K562 (cell line): ENCODE measurements around the gene TFB2M. TPM values are rescaled to one million over a fixed set of nuclear protein-coding genes. Genes with fewer than 3 reads are reported as not detected.

Experiments used
- ATAC-seq: fragments of 200-7000 bp; cut with Tn5 transposase; 3 replicates; pipeline ENCODE4 v1.9.1; 2020; ENCODE audit warnings: moderate library complexity
- BruUV-seq: library from RNA; stranded (reverse); fragments of 400-500 nt; replicated peaks from 2 replicates; lab custom pipeline; 2021; lab: Mats Ljungman, UMichigan
- CTCF ChIA-PET: fragments of 300-600 bp; formaldehyde crosslinking; extraction: SDS; loops from one replicate; lab custom pipeline; 2021; ENCODE audit warnings: low intra/inter-chr PET ratio; lab: Yijun Ruan, JAX
- POLR2A ChIA-PET: fragments of 300-600, 350-650 bp; sonication (Branson Sonifier 250); formaldehyde crosslinking; extraction: SDS; loops from one replicate; lab custom pipeline; 2021; ENCODE audit warnings: antibody characterized with exemption, inconsistent platforms; lab: Yijun Ruan, JAX
- DNase-seq, 4 experiments: peaks; one replicate each; pipeline versions ENCODE4 v3.0.0 to v3.0.0-alpha.2; 2011 to 2018; ENCODE audit warnings: low spot score in 3 of 4, mixed read lengths in 3 of 4; ENCODE audit errors: extremely low read depth in 1 of 4
- FAIRE-seq: peaks from 2 replicates; lab custom pipeline; 2011; peaks lifted over from hg19 to GRCh38; lab: Jason Lieb, UNC
- H2AFZ ChIP-seq: 2 replicates; pipeline ENCODE4 v1.6.0; 2011; ENCODE audit warnings: low read depth, low read length, control low read depth, inconsistent platforms
- H3K27ac ChIP-seq: fragments of 200-600 bp; 3 replicates; pipeline ENCODE4 v1.8.0; 2011; ENCODE audit warnings: low read depth, mild to moderate bottlenecking, control low read depth, inconsistent platforms, low read length, moderate library complexity, mixed read lengths; ENCODE audit errors: extremely low read depth
- H3K27me3 ChIP-seq, 2 experiments: fragments of 300-600 bp in 1 of 2; 2 replicates in 1 of 2; 3 replicates in 1 of 2; pipeline versions ENCODE4 v1.6.0 to v1.8.0; 2011; ENCODE audit warnings: inconsistent platforms in 2 of 2, low read length in 2 of 2, mild to moderate bottlenecking in 1 of 2, mixed read lengths in 1 of 2, moderate library complexity in 1 of 2; ENCODE audit not compliant: control insufficient read depth in 2 of 2, insufficient read depth in 2 of 2
- H3K36me3 ChIP-seq: fragments of 300-600 bp; 3 replicates; pipeline ENCODE4 v1.8.0; 2011; ENCODE audit warnings: mild to moderate bottlenecking, low read length, inconsistent platforms; ENCODE audit not compliant: control insufficient read depth, insufficient read depth
- H3K4me1 ChIP-seq, 2 experiments: fragments of 200-600 bp in 1 of 2; replicated peaks in 1 of 2; 2 replicates in 1 of 2; 3 replicates in 1 of 2; pipeline versions ENCODE4 v1.5.1 to v1.8.0; 2011; ENCODE audit warnings: inconsistent platforms in 2 of 2, low read length in 2 of 2, mild to moderate bottlenecking in 1 of 2, mixed read lengths in 1 of 2, moderate library complexity in 1 of 2; ENCODE audit not compliant: control insufficient read depth in 2 of 2, insufficient read depth in 2 of 2
- H3K4me2 ChIP-seq: 2 replicates; pipeline ENCODE4 v1.6.1; 2011; ENCODE audit warnings: low read length, control low read depth, inconsistent platforms, mixed read lengths; ENCODE audit not compliant: insufficient read depth
- H3K4me3 ChIP-seq: fragments of 200-600 bp; sonication (generic), shearing (Covaris generic); 2 replicates; pipeline ENCODE4 v1.5.1; 2016; ENCODE audit warnings: control low read depth, inconsistent platforms
- H3K79me2 ChIP-seq: fragments of 200-600 bp; 3 replicates; pipeline ENCODE4 v1.8.0; 2011; ENCODE audit warnings: low read length, inconsistent platforms; ENCODE audit not compliant: control insufficient read depth, insufficient read depth
- H3K9ac ChIP-seq, 2 experiments: 2 replicates each; pipeline versions ENCODE4 v1.6.0 to v1.6.1; 2011; ENCODE audit warnings: low read depth in 2 of 2, low read length in 2 of 2, control low read depth in 1 of 2, inconsistent platforms in 1 of 2, mild to moderate bottlenecking in 1 of 2, mixed read lengths in 1 of 2; ENCODE audit not compliant: insufficient read depth in 1 of 2
- H3K9me1 ChIP-seq: one replicate; pipeline ENCODE4 v1.6.0; 2011; ENCODE audit warnings: inconsistent platforms, mild to moderate bottlenecking, low read length, moderate library complexity; ENCODE audit not compliant: control insufficient read depth, insufficient read depth
- H3K9me3 ChIP-seq: replicated peaks from 2 replicates; pipeline ENCODE4 v1.5.1; 2011; ENCODE audit warnings: low read depth, low read length, inconsistent platforms; ENCODE audit not compliant: control insufficient read depth, insufficient read depth
- H4K20me1 ChIP-seq: replicated peaks from 2 replicates; pipeline ENCODE4 v1.6.1; 2011; ENCODE audit warnings: low read length, inconsistent platforms, mixed read lengths; ENCODE audit not compliant: control insufficient read depth, insufficient read depth
- ATF7 ChIP-seq: fragments of 450-650 bp; IDR thresholded peaks from 2 replicates; pipeline ENCODE4 v1.7.1; 2014; ENCODE audit warnings: mild to moderate bottlenecking, moderate library complexity
- CBX3 ChIP-seq, 2 experiments: IDR thresholded peaks; 1 replicate in 1 of 2; 2 replicates in 1 of 2; pipeline ENCODE4 v1.6.1; 2012; ENCODE audit warnings: inconsistent platforms in 2 of 2, low read length in 2 of 2, borderline replicate concordance in 1 of 2, control low read depth in 1 of 2
- CXXC5 ChIP-seq: fragments of 250-450 bp; sonication (Bioruptor Pico); IDR thresholded peaks from 2 replicates; pipeline ENCODE4 v1.8.0; 2022; ENCODE audit warnings: inconsistent platforms, mild to moderate bottlenecking, moderate library complexity
- MTA3 ChIP-seq: fragments of 450-650 bp; formaldehyde crosslinking; IDR thresholded peaks from 2 replicates; pipeline ENCODE4 v1.6.1; 2017; ENCODE audit warnings: mild to moderate bottlenecking, borderline replicate concordance
- NBN ChIP-seq: fragments of 450-650 bp; IDR thresholded peaks from 2 replicates; pipeline ENCODE4 v1.6.1; 2016; ENCODE audit warnings: low read depth, mild to moderate bottlenecking
- TEAD1 ChIP-seq, 2 experiments: fragments of 450-650 bp in 1 of 2; sonication (generic) in 1 of 2; formaldehyde crosslinking; IDR thresholded peaks; 2 replicates each; pipeline versions ENCODE4 v1.4.0 to v1.8.0; 2020 to 2022; ENCODE audit warnings: mild to moderate bottlenecking in 2 of 2, missing genetic modification reagents in 1 of 2
- TRIM28 ChIP-seq: fragments of 450-650 bp; IDR thresholded peaks from 2 replicates; pipeline ENCODE4 v1.6.1; 2017
- XRCC3 ChIP-seq: fragments of 450-650 bp; IDR thresholded peaks from 2 replicates; pipeline ENCODE4 v1.6.1; 2017; ENCODE audit warnings: mild to moderate bottlenecking, moderate library complexity
- ZNF184 ChIP-seq: sonication (generic); formaldehyde crosslinking; IDR thresholded peaks from 2 replicates; pipeline ENCODE4 v1.5.0; 2020; ENCODE audit warnings: missing genetic modification reagents
- ZNF561 ChIP-seq: fragments of 450-650 bp; formaldehyde crosslinking; conservative IDR thresholded peaks from 2 replicates; pipeline ENCODE4 v1.4.0; 2020; ENCODE audit warnings: mild to moderate bottlenecking, moderate library complexity
- ZNF766 ChIP-seq: fragments of 200-800 bp; sonication (Bioruptor generic); conservative IDR thresholded peaks from 2 replicates; pipeline ENCODE4 v1.6.1; 2016; ENCODE audit warnings: missing genetic modification characterization, missing compliant biosample characterization
- WGBS: fragments of 100-300 bp; shearing (Covaris generic); methylation state at CpG from one replicate; pipeline ENCODE4 v1.1.6; 2016; ENCODE audit warnings: low coverage, mixed read lengths; ENCODE audit not compliant: insufficient coverage; ENCODE audit errors: missing lambda C conversion rate; 5-methylcytosine and 5-hydroxymethylcytosine counted together
- in situ Hi-C: fragments of 300-500 bp; cut with MboI; formaldehyde crosslinking; loops from 4 replicates; pipeline ENCODE4 v1.15.0; 2018; ENCODE audit warnings: inconsistent platforms, mixed read lengths
- intact Hi-C: fragments of 100-400 bp; cut with micrococcal nuclease; formaldehyde crosslinking; loops from 2 replicates; pipeline ENCODE4 v1.14.2; 2022
- polyA plus RNA-seq, 8 experiments: library from polyadenylated mRNA; depleted of rRNA in 4 of 8; stranded (reverse) in 5 of 8; unstranded in 3 of 8; fragments of >200 nt; fragmentation: Nextera tagmentation in 2 of 8; fragmentation: Illumina TruSeq in 1 of 8; extraction: Ambion mirVana in 2 of 8; extraction: Trizol in 1 of 8; gene quantifications; 2 replicates each; pipeline versions ENCODE4 v1.2.1 to v1.2.3, GENCODE V29; 2011 to 2014; ENCODE audit warnings: inconsistent platforms in 1 of 8, missing spikeins in 1 of 8
- total RNA-seq, 7 experiments: library from RNA; depleted of rRNA in 6 of 7; stranded (reverse); fragments of >200 nt in 6 of 7; fragmentation: Illumina TruSeq in 2 of 7; extraction: Trizol in 2 of 7; gene quantifications; 2 replicates each; pipeline versions ENCODE4 v1.2.1 to v1.2.3, GENCODE V29; 2011 to 2021; ENCODE audit warnings: low replicate concordance in 1 of 7
- TF ChIP-seq, protein P1 (sequence below), 2 experiments: fragments of 450-650 bp; IDR thresholded peaks; 2 replicates each; pipeline ENCODE4 v1.6.1; 2018; ENCODE audit warnings: mild to moderate bottlenecking in 2 of 2, low read depth in 1 of 2; ENCODE audit not compliant: partially characterized antibody in 2 of 2
- TF ChIP-seq, protein P2 (sequence below): fragments of 250-450 bp; sonication (Bioruptor Pico); IDR thresholded peaks from 2 replicates; pipeline ENCODE4 v1.8.0; 2022; ENCODE audit warnings: moderate library complexity, mild to moderate bottlenecking, inconsistent platforms
- TF ChIP-seq, protein P3 (sequence below), 2 experiments: fragments of 450-650 bp; IDR thresholded peaks; 2 replicates each; pipeline ENCODE4 v1.6.1; 2016
- TF ChIP-seq, protein P4 (sequence below): fragments of 250-450 bp; sonication (Bioruptor Pico); IDR thresholded peaks from 2 replicates; pipeline ENCODE4 v1.5.1; 2021; ENCODE audit warnings: mild to moderate bottlenecking

TFB2M gene
- total and polyA plus RNA-seq, 9 of the 15 experiments (the other 6 are each of a cell fraction or from before 2014, with no cell fraction given), result 55.1 to 162 (median 70.6) TPM

DNA sequence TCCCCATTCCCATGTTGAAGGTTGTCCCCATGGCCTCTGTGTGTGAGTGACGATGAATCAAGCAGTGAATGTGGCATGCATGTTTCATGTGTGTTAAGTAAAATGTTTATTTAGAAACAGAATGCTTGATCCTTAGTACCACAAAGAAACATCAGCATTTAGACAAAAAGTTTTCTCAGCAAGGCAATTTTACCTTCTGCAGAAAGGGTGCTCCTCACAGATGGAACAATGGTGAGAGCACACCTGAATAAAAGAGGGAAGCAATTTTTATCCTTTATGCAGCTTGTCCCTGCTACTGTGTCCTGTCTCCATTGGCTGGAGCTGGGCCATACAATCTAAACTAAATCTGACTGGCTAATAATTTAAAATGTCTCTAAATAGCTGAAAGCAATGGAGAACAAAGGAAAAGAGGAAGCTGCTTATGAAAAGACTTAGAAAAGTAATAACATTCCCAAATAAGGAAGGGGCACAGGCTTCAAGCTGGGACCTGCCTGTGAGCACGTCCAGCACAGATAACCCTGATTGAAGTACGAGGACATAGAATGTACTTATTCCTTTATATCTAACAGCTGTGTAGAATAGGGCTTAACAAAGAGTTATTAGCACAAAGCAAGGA lies 50.6 kb downstream of the TFB2M start:
- no peak overlapping the region for H2AFZ ChIP-seq
- H3K4me2 ChIP-seq, result no peak overlapping the region
- H3K36me3 ChIP-seq, result no peaks in the 10 kb centered on the region
- H3K4me3 ChIP-seq, result no peak overlapping the region
- H3K9ac ChIP-seq, result no peak overlapping the region
- ChIA-PET CTCF (no interaction called here), POLR2A (no interaction called here)
- in situ Hi-C loops, result no loop called here
- H3K27ac ChIP-seq, result no peak overlapping the region
- FAIRE-seq (no peak), ATAC-seq (no peak), DNase-seq (no peak)
- peaks cover 0 to 24% of the 10 kb centered on the region in 2 experiments; a peak in 2 of 5 replicates for H3K27me3 ChIP-seq
- BruUV-seq, result no TSS peak
- intact Hi-C loops, result no loop called here
- H4K20me1 ChIP-seq, result no peaks in the 10 kb centered on the region
- H3K4me1 ChIP-seq, result peaks cover 0 to 6% of the 10 kb centered on the region in 2 experiments; a peak in 2 of 5 replicates
- WGBS, result 2% methylated on average over 3 of the region's 3 CpGs
- H3K9me1 ChIP-seq, result no peaks in the 10 kb centered on the region
- peaks cover 30% of the 10 kb centered on the region for H3K9me3 ChIP-seq
- no peaks in the 10 kb centered on the region for H3K79me2 ChIP-seq
- TF ChIP-seq CBX3 (IDR thresholded peaks at IDR 0.05; ENCODE audit: borderline replicate concordance in 1 of 2, low read length in 2 of 2) (peak; percentile 12 to 100), XRCC3 (peak; percentile 100), CXXC5 (CRISPR knock-in tag) (peak; percentile 15; the same call in 1 of the 2 replicates), TEAD1 (CRISPR knock-in tag; IDR thresholded peaks at IDR 0.05) (no peak), MTA3 (peak; percentile 88), ATF7 (peak; percentile 48), ZNF561 (CRISPR knock-in tag) (peak; percentile 99), ZNF184 (CRISPR knock-in tag) (no peak), NBN (0 out of 2 replicates have a peak, but pooled peaks have one; percentile 49), TRIM28 (peak; percentile 100), ZNF766 (CRISPR knock-in tag) (0 out of 2 replicates have a peak, but pooled peaks have one; percentile 29)
- TF ChIP-seq, protein P1, sequence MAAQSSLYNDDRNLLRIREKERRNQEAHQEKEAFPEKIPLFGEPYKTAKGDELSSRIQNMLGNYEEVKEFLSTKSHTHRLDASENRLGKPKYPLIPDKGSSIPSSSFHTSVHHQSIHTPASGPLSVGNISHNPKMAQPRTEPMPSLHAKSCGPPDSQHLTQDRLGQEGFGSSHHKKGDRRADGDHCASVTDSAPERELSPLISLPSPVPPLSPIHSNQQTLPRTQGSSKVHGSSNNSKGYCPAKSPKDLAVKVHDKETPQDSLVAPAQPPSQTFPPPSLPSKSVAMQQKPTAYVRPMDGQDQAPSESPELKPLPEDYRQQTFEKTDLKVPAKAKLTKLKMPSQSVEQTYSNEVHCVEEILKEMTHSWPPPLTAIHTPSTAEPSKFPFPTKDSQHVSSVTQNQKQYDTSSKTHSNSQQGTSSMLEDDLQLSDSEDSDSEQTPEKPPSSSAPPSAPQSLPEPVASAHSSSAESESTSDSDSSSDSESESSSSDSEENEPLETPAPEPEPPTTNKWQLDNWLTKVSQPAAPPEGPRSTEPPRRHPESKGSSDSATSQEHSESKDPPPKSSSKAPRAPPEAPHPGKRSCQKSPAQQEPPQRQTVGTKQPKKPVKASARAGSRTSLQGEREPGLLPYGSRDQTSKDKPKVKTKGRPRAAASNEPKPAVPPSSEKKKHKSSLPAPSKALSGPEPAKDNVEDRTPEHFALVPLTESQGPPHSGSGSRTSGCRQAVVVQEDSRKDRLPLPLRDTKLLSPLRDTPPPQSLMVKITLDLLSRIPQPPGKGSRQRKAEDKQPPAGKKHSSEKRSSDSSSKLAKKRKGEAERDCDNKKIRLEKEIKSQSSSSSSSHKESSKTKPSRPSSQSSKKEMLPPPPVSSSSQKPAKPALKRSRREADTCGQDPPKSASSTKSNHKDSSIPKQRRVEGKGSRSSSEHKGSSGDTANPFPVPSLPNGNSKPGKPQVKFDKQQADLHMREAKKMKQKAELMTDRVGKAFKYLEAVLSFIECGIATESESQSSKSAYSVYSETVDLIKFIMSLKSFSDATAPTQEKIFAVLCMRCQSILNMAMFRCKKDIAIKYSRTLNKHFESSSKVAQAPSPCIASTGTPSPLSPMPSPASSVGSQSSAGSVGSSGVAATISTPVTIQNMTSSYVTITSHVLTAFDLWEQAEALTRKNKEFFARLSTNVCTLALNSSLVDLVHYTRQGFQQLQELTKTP (IDR thresholded peaks at IDR 0.05; ENCODE audit: low read depth in 1 of 2, partially characterized antibody in 2 of 2), result peak in 1 of 2 experiments; percentile 65
- TF ChIP-seq, protein P2, sequence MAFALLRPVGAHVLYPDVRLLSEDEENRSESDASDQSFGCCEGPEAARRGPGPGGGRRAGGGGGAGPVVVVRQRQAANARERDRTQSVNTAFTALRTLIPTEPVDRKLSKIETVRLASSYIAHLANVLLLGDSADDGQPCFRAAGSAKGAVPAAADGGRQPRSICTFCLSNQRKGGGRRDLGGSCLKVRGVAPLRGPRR, result no peak
- TF ChIP-seq, protein P3, sequence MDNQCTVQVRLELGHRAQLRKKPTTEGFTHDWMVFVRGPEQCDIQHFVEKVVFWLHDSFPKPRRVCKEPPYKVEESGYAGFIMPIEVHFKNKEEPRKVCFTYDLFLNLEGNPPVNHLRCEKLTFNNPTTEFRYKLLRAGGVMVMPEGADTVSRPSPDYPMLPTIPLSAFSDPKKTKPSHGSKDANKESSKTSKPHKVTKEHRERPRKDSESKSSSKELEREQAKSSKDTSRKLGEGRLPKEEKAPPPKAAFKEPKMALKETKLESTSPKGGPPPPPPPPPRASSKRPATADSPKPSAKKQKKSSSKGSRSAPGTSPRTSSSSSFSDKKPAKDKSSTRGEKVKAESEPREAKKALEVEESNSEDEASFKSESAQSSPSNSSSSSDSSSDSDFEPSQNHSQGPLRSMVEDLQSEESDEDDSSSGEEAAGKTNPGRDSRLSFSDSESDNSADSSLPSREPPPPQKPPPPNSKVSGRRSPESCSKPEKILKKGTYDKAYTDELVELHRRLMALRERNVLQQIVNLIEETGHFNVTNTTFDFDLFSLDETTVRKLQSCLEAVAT (IDR thresholded peaks at IDR 0.05), result peak; percentile 40 to 54; a peak in 1 of 4 replicates
- TF ChIP-seq, protein P4, sequence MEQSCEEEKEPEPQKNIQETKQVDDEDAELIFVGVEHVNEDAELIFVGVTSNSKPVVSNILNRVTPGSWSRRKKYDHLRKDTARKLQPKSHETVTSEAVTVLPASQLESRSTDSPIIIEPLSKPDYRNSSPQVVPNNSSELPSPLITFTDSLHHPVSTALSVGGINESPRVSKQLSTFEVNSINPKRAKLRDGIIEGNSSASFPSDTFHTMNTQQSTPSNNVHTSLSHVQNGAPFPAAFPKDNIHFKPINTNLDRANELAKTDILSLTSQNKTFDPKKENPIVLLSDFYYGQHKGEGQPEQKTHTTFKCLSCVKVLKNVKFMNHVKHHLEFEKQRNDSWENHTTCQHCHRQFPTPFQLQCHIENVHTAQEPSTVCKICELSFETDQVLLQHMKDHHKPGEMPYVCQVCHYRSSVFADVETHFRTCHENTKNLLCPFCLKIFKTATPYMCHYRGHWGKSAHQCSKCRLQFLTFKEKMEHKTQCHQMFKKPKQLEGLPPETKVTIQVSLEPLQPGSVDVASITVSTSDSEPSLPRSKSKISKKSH, result peak; percentile 93
